ENCODE results near the gene PRPH2. TPM values are rescaled to one million over a fixed set of nuclear protein-coding genes. Genes with fewer than 3 reads are reported as not detected.

PRPH2 gene
- total RNA-seq, 4 donors from 2014 or later: 0.16 TPM; not detected in 3

DNA sequence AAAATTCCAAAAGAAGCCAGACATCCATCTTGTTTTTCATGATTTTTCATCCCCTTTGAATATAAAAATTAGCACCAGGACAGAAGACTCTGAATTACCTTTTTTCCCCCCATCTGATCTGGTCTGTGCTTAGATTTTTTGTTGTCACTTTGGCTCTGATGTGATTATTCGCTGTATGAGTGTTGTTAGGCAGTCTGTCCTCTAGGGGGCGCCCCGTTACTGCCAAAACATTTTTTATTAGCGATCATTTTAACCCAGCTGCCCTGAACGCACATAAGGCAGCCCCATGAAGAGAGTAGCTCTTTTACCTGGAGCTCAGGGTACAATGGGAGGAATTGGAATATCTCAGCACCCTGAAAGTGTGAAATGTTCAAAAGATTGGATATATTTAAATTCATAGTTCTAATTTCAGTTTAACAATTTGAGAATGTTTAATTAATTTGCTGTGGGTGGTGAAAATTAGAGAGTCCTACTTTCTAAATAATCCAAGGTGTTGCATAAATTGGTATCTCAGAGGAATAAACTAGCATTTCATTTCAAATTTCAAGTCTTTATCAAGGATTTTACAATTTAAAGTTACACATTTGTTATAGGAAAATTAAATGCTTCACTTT, 60.8 kb downstream of the PRPH2 start:
- peak; percentile 77 to 95 for DNase-seq (ENCODE audit: low spot score in 2 of 2)
- H3K4me3 ChIP-seq (ENCODE audit: low read depth, poor library complexity, severe bottlenecking): no peak overlapping the region
- intact Hi-C loops (cut with DNase I; ENCODE audit: low total_unique reads): loop anchor here (5.0 to 10.0 kb wide), 2 partner anchors 63 to 211 kb away; partner anchors contain the start of gene PRPH2
- WGBS, 2 donors: 1 to 2% methylated on average over 5 of the region's 5 CpGs
- TF ChIP-seq POLR2A (IDR thresholded peaks at IDR 0.05) (no peak), CTCF (IDR thresholded peaks at IDR 0.05) (peak in 1 of 3 donors; percentile 59)

DNA sequence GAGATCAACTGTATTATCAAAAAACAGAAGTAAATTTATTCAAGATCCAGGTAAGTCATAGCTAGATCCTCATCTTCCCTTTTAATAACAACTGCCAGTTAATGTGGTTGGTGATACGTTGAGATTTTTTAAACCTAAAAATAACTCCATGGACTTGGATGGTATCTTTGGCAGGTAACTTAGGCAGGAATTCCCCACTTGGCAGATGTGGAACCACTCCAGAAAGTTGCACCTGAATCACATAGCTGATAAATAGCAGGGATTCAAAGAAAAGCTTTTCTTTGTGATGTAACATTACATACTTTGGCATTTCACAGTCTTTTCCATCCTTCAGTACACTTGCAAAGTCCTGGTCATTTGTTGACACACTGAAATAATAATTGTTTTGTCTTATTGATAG, 62.6 kb downstream of the PRPH2 start:
- DNase-seq (ENCODE audit: low spot score in 2 of 2): no peak
- 33 to 38% methylated on average over 1 of the region's 1 CpG for WGBS, 2 donors
- intact Hi-C loops (cut with DNase I; ENCODE audit: low total_unique reads): loop anchor here (5.0 to 10.0 kb wide), 2 partner anchors 65 to 212 kb away; partner anchors contain the start of gene PRPH2
- TF ChIP-seq CTCF (IDR thresholded peaks at IDR 0.05) (no peak), POLR2A (IDR thresholded peaks at IDR 0.05) (no peak)
- H3K4me3 ChIP-seq (ENCODE audit: low read depth, poor library complexity, severe bottlenecking): no peak overlapping the region

DNA sequence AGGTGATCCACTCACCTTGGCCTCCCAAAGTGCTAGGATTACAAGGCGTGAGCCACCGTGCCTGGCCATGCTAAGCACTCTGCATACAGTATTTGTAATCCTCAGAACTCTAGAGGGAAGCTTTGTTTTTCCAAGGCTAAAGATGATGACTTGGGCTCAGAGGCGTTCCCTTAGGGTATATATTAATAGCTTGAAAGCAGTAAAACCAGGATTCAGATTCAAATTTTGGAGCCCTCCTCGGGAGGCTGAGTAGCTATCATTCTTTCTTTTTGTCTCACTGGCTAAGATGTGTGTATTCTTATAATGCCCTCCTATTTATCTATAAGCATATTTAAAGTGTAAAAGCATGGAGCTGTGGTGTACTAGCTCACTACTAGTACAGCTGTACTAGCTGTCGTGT, 68.5 kb downstream of the PRPH2 start:
- TF ChIP-seq CTCF (IDR thresholded peaks at IDR 0.05) (no peak), POLR2A (IDR thresholded peaks at IDR 0.05) (no peak)
- intact Hi-C loops (cut with DNase I; ENCODE audit: low total_unique reads): no loop called here
- WGBS, 2 donors: 87 to 93% methylated on average over 5 of the region's 5 CpGs
- no peak for DNase-seq (ENCODE audit: low spot score in 2 of 2)
- H3K4me3 ChIP-seq (ENCODE audit: low read depth, poor library complexity, severe bottlenecking): no peak overlapping the region

DNA sequence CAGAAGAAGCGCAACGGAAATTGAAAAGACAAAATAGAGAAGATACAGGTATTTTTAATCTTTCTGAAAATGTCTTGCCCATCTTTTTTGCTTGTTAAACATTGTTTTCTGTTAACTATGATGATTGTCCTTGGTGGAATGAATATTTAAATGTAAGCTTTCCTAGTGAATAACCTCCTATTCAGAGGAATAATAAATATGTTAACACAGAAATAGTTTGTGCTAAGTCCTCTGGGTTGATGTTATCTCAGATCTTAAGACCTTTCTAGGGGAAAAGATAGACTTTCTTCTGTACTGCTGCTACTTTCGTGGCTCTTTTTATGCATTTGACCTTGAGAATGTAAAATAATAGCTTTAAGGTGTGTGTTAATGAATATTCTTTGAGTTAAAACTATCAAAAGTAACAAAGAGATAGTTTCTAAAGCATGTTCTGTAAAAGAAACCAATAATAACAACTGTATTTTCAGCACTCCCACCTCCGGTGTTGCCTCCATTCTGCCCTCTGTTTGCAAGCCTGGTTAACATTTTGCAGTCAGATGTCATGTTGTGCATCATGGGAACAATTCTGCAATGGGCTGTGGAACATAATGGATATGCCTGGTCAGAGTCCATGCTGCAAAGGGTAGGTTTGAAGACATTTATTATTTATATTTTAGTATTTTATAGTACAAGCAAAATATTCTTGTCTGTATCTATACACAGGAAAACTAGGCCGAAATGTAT, 70.2 kb downstream of the PRPH2 start:
- DNase-seq (ENCODE audit: low spot score in 2 of 2): no peak
- H3K4me3 ChIP-seq (ENCODE audit: low read depth, poor library complexity, severe bottlenecking): no peak overlapping the region
- 84 to 89% methylated on average over 5 of the region's 5 CpGs for WGBS, 2 donors
- no peak for TF ChIP-seq POLR2A (IDR thresholded peaks at IDR 0.05)
- no peak for TF ChIP-seq CTCF (IDR thresholded peaks at IDR 0.05)
- intact Hi-C loops (cut with DNase I; ENCODE audit: low total_unique reads): no loop called here

Other genes starting within 250 kb of the PRPH2 start
- 10 to 100 TPM; 22.7 to 28.7 (median 25.3) TPM for gene UBR2, start 158.6 kb downstream of the PRPH2 start, total RNA-seq
- 10 to 100 TPM; 40.3 to 55.5 (median 45.3) TPM for gene TBCC, start 23.5 kb upstream of the PRPH2 start, total RNA-seq
- 10 to 100 TPM; 19.4 to 23.4 (median 20.5) TPM for gene BICRAL, start 59.5 kb upstream of the PRPH2 start, total RNA-seq
- gene RPL7L1, start 157.0 kb upstream of the PRPH2 start, total RNA-seq: 10 to 100 TPM; 73.4 to 95.9 (median 80.9) TPM
- not detected for gene PTCRA, start 193.5 kb upstream of the PRPH2 start, total RNA-seq
- gene CNPY3, start 206.9 kb upstream of the PRPH2 start, total RNA-seq: 10 to 100 TPM; 15.6 to 28.9 (median 19.7) TPM
- 1 to 10 TPM in 1 of 4 donors, under 1 TPM in 3; 0.25 to 1.4 (median 0.60) TPM for gene GNMT, start 238.2 kb upstream of the PRPH2 start, total RNA-seq

Data from lower leg skin (tissue), 4 donors.